Right cardiac atrium (tissue), 5 donors: ENCODE measurements around the gene SSRP1. TPM values are rescaled to one million over a fixed set of nuclear protein-coding genes. Genes with fewer than 3 reads are reported as not detected.
"Not testable (repeated sequence)": the region's sequence is repeated elsewhere in the genome, so short reads cannot be mapped to it uniquely, and the experiment has no call there.

Source experiments
- ATAC-seq, 2 donors: fragments of 200-7000 bp; cut with Tn5 transposase; one replicate each; pipeline versions ENCODE4 v1.8.0 to v1.9.1; 2020; ENCODE audit warnings: moderate library complexity in 2 of 2, mild to moderate bottlenecking in 1 of 2
- DNase-seq, 3 donors: peaks; one replicate each; pipeline ENCODE4 v3.0.0-alpha.2; 2020
- H3K27ac ChIP-seq: one replicate; pipeline ENCODE4 v1.5.1; 2013; ENCODE audit warnings: mild to moderate bottlenecking, low read length, control low read depth, moderate library complexity
- H3K27me3 ChIP-seq: one replicate; pipeline ENCODE4 v1.6.1; 2013; ENCODE audit not compliant: control insufficient read depth, insufficient read depth
- H3K4me1 ChIP-seq: one replicate; pipeline ENCODE4 v1.6.1; 2013; ENCODE audit warnings: low read length; ENCODE audit not compliant: control insufficient read depth, insufficient read depth
- H3K4me3 ChIP-seq: one replicate; pipeline ENCODE4 v1.5.1; 2013; ENCODE audit warnings: low read length, control low read depth
- H3K9me3 ChIP-seq: one replicate; pipeline ENCODE4 v1.6.1; 2013; ENCODE audit warnings: low read length; ENCODE audit not compliant: control insufficient read depth
- WGBS: extraction: QIAGEN DNeasy Blood & Tissue Kit; methylation state at CpG from one replicate; pipeline ENCODE4 v1.1.7; 2013; 5-methylcytosine and 5-hydroxymethylcytosine counted together
- intact Hi-C, 4 donors: fragments of 100-400 bp; cut with DNase I; formaldehyde crosslinking; loops; one replicate each; pipeline versions ENCODE4 v1.11.0 to v1.14.0; 2022 to 2023
- polyA plus RNA-seq: library from polyadenylated mRNA; stranded (reverse); fragments of 200-250 nt; gene quantifications from one replicate; pipeline ENCODE4 v1.2.3, GENCODE V29; 2013
- total RNA-seq, 4 donors: library from RNA; stranded (reverse); fragmentation: NEBNext Ultra II Directional; extraction: Animal tissue kit (Norgen Biotek cat#: 25700); gene quantifications; one replicate each; pipeline ENCODE4 v1.2.1, GENCODE V29; 2021
- donor health status: healthy with polysubstance abuse.
- donor health status: DM: no; HTN: yes; CAD: no.
- donor health status: DM: no; HTN: no; CAD: no.
- donor health status: DM: no; HTN: yes; CAD: no; lungs with severe emphysema.
- donor health status: DM: yes; HTN: yes; CAD: no.

The SSRP1 gene
- total and polyA plus RNA-seq, 5 donors = 35.0 to 46.6 (median 43.3) TPM

DNA sequence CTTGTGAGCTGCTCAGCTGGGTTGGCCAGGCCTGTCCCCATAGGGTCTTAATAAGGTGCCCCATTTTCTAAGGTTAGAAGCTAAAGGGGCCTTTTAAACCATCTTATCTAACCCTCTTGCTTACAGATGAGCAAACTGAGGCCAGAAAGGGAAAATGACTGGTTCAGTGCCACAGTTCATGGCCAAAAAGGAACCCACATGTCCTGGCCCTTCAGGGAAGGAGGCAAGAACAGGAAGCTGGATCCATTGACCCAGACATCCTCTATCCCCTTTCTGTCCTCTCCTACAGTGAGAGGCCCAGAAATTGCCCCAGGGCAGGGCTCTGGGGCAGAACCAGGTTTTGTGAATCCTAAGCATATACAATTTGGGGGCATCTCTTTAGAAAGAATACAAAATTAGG, 35.2 kb upstream of the SSRP1 start:
- no peak overlapping the region for H3K27ac ChIP-seq
- no peaks in the 10 kb centered on the region for H3K27me3 ChIP-seq
- DNase-seq (no peak), ATAC-seq (no peak)
- H3K4me3 ChIP-seq = no peak overlapping the region
- no peaks in the 10 kb centered on the region for H3K9me3 ChIP-seq
- no peaks in the 10 kb centered on the region for H3K4me1 ChIP-seq
- intact Hi-C loops = no loop called here

DNA sequence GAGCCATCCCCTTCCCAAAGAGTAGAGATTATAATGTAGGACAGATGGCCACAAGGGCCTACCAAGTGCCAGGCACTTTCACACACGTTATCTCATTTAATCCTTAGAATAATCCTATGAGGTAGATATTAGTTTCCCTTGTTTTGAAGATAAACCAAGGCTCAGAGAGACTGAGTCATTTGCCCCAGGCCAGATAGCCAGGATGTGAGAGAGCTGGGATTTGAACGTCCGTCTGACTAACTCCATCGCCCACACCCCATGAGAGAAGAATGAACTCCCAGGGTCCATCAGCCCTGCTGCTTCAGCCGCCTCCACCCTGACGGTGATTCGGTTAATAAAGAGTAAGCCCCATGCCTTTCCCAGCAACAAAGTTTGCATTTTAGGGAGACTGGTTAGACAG, 34.6 kb upstream of the SSRP1 start:
- H3K27me3 ChIP-seq = no peaks in the 10 kb centered on the region
- ATAC-seq (no peak), DNase-seq (no peak)
- H3K4me1 ChIP-seq = no peaks in the 10 kb centered on the region
- H3K4me3 ChIP-seq = no peak overlapping the region
- 85% methylated on average over 7 of the region's 7 CpGs for WGBS
- no peak overlapping the region for H3K27ac ChIP-seq
- intact Hi-C loops = no loop called here
- no peaks in the 10 kb centered on the region for H3K9me3 ChIP-seq

DNA sequence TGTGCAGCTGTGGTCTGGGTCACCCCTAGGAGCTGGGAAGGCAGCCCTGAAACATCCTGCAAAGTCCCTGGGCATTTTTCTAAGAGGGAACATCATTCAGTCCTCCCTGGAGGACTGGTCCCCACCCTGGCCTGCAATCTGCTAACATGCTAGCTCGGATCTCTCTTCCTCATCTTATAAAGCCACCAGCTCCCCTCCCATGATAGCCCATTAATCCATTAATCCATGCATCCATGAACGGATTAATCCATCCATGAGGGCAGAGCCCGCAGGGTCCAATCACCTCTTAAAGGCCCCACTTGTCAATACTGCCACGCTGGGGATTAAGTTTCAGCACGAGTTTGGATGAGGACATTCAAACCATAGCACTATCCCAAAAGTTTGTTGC, 33.1 kb upstream of the SSRP1 start:
- ATAC-seq = no peak
- Histone ChIP-seq H3K4me1 (no peaks in the 10 kb centered on the region), H3K27ac (no peak overlapping the region), H3K4me3 (no peak overlapping the region), H3K27me3 (no peaks in the 10 kb centered on the region), H3K9me3 (no peaks in the 10 kb centered on the region)
- DNase-seq = no peak
- intact Hi-C loops = no loop called here
- 78% methylated on average over 5 of the region's 5 CpGs for WGBS

DNA sequence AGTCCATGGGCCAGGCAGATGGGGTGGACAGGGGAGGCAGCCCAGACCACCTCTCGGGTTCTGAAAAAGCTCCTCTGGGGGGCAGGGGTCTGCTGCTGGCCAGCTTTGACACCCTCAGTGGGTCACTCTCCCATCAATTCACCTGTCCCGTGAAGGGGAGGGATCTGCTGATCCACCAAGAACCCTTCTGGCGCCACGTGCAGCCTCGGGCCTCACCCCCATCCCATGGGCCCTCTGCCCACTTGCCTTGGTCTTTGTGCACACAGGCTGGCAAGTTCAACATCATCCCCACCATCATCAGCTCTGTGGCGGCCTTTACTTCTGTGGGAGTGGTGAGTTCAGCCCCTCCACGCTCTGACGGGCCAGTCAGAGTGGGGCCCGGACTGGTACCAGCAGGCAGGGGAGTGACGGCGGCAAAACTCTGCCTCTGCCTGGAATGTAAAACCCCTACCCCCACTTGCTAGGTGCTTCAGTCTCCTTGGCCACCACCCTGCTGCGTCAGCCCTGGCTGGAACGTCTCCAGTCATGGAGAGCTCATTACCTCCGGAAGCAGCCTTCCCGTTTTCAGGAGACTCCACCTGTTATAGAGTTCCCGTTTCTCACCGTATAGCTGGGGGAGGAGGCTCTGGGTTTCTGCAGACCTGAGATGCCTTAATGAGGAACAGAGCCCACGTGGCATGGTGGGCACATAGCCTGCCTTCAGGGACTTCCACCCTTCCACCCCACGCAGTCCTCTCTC, 32.6 kb upstream of the SSRP1 start:
- Histone ChIP-seq H3K27me3 (no peaks in the 10 kb centered on the region), H3K4me1 (no peaks in the 10 kb centered on the region), H3K27ac (no peak overlapping the region), H3K9me3 (no peaks in the 10 kb centered on the region), H3K4me3 (no peak overlapping the region)
- intact Hi-C loops = no loop called here
- WGBS = 63% methylated on average over 19 of the region's 19 CpGs
- DNase-seq (no peak), ATAC-seq (no peak)

DNA sequence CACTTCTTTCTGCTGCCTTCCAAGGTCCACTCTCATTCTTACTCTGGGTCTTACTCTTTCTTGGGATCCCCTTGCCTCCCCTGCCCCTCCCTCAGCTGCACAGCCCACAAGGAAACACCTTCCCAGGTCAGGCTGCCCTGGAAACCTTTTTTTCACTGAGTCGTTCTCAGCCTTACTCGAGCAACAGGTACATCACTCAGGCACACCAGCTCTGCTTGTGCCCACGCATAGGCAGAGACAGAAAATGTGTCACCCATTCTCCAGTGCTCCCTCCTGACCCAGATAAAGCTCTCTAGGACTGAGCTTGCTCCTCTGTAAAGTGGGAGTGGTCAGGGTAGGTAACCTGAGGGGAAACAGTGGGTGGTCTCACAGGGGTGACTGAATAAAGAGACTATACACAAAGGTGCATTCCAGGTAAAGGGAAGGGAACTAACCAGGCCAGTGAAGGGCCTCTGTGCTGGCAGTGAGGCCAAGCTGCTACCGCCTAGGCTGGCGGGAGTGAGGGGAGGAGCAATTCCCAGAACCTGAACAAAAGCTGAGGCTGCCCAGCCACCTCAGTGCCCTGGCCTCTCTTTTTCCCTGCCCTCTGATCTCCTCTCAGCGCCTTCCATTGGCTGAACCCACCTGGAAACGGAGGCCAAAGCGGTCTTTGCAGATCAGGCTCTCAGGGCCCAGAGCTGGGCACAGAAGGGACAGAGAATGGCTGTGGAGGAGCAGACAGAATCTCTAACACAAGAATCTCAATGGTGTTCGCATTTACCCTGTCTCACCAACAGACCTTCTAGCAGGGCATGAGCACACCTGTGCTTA, 29.4 kb upstream of the SSRP1 start:
- Histone ChIP-seq H3K4me1 (no peaks in the 10 kb centered on the region), H3K27me3 (no peaks in the 10 kb centered on the region), H3K27ac (no peak overlapping the region), H3K4me3 (no peak overlapping the region), H3K9me3 (no peaks in the 10 kb centered on the region)
- 81% methylated on average over 9 of the region's 9 CpGs for WGBS
- ATAC-seq (no peak), DNase-seq (no peak)
- intact Hi-C loops = no loop called here

DNA sequence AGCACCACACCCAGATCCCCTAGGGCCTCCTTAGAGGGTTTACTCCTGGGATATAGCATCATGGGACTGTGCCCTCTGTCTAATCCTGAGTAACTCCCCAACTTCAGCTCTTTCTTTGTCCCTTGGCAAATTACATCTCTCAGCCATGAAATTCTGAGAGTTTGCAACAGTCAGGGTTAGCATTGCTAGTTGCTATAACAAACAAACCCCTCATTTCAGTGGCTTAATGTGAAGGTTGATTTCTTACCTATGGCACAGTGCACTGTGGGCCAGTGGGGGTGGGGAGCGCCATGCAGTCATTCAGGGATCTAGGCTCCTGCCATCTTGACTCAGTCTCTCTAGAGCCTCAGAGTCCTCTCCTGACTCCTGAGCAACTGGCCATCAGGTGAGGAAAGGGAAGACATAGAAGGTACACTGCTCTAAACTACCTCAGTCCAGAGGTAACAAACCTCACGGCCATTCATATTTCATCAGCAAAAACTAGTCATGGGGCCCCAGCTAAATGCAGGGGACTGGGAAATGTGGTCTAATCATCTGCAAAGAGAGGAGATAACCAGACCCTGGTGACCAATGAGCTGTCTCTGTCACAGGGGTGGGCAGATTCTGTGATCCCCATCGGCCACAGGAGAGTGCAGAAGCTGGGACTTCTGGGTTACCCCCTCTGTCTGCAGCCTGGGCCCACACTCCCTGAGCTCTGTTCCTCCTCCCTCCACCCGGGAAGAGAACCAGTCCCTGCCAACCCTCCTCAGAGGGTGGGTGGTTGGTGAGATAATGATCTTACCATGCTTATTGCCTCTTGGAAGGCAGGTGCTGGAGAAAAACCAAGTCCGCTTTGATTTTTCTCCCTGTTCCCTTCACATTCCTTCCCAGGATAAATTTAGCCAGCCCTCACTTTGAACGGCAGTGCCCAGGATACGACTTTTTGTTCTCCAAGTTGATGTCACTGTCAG, 27.7 kb upstream of the SSRP1 start:
- Histone ChIP-seq H3K4me3 (no peak overlapping the region), H3K4me1 (no peaks in the 10 kb centered on the region), H3K9me3 (no peaks in the 10 kb centered on the region), H3K27me3 (no peaks in the 10 kb centered on the region), H3K27ac (no peak overlapping the region)
- intact Hi-C loops = no loop called here
- no peak for DNase-seq
- WGBS = 57% methylated on average over 7 of the region's 7 CpGs
- ATAC-seq = no peak

DNA sequence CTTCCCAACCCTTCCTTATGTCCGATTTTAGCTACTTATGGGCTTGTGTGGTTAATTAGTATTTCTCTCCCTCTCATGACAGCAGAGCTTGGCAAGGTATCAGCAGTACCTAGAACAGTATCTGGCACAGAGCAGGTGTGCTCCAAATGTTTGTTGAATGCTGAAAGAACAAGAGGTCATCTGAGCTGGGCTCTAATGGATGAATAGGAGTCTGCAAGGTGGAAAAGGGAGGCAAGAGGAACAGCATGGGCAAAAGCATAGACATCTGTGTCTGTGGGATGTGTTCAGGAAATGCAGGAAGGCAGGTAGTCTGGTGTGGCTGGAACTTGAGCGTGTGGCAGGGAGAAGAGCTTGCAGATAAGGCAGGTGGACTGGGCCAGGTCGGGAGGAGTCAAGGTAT, 26.2 kb upstream of the SSRP1 start:
- intact Hi-C loops = no loop called here
- WGBS = 80% methylated on average over 3 of the region's 3 CpGs
- no peak overlapping the region for H3K4me3 ChIP-seq
- DNase-seq (no peak), ATAC-seq (no peak)
- H3K4me1 ChIP-seq = no peaks in the 10 kb centered on the region
- no peak overlapping the region for H3K27ac ChIP-seq
- no peaks in the 10 kb centered on the region for H3K27me3 ChIP-seq
- no peaks in the 10 kb centered on the region for H3K9me3 ChIP-seq

DNA sequence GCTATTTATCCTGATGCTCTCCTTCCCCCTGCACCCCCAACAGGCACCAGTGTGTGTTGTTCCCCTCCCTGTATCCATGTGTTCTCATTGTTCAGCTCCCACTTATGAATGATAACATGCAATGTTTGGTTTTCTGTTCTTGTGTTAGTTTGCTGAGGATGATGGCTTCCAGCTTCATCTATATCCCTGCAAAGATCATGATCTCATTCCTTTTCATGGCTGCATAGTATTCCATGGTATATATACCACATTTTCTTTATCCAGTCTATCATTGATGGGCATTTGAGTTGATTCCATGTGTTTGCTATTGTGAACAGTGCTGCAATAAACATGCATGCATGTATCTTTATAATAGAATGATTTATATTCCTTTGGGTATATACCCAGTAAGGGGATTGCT, 25.7 kb upstream of the SSRP1 start:
- H3K4me3 ChIP-seq, H3K4me1 ChIP-seq, H3K27ac ChIP-seq, ATAC-seq, intact Hi-C loops, DNase-seq, H3K9me3 ChIP-seq, H3K27me3 ChIP-seq: not testable (repeated sequence)

DNA sequence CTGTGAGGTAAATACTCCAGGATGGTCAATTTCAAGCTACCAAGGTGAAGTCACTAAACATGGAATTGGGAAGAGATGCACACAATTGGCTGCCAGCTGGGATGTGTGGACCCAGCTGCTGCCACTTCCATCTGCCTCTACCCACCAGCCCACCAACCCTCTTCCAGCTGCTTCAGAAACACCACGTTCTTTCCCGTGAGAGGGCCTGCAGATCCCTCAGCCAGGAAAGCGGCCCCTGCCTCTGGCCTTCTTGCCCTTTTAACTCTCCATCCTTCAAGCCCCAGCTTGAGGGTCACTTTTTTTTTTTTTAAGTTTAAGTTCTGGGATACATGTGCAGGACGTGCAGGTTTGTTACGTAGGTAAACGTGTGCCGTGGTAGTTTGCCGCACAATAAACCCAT, 25.3 kb upstream of the SSRP1 start:
- WGBS = 94% methylated on average over 8 of the region's 8 CpGs
- no peak overlapping the region for H3K27ac ChIP-seq
- H3K4me3 ChIP-seq = no peak overlapping the region
- H3K4me1 ChIP-seq = no peaks in the 10 kb centered on the region
- H3K9me3 ChIP-seq = no peaks in the 10 kb centered on the region
- ATAC-seq = no peak
- no peaks in the 10 kb centered on the region for H3K27me3 ChIP-seq
- DNase-seq = no peak
- intact Hi-C loops = no loop called here

DNA sequence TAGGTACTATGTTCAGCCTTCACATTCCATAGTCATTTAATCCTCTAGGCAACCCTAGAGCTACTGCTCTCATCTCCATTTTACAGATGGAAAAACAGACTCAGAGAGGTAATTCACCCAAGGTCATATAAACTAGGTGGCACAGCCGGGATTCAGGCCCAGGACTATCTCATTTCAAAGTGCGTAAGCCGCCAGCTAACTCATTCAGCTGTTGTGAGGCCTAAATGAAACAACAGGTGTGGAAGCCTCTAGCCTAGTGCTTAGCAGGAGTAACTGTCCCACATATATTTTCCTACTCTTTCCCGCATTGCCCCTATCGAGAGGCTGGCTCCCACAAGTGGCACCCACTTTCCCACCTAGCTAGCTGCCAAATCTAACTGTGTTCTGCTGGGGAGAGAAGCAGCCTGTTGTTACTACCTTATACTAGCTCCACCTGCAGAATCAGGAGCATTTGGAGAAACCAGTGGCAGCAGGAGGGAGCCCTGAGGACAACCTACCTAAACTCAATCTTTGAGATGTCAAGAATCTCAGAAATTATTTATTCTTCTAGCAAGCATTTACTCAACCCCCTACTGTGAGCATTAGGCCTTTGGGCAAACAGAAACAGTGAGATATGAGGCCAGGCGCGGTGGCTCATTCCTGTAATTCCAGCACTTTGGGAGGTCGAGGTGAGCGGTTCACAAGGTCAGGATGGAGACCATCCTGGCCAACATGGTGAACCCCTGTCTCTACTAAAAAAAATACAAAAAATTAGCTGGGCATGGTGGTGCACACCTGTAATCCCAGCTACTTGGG, 24.4 kb upstream of the SSRP1 start:
- H3K27me3 ChIP-seq = no peaks in the 10 kb centered on the region
- ATAC-seq = no peak
- no peaks in the 10 kb centered on the region for H3K4me1 ChIP-seq
- intact Hi-C loops = no loop called here
- H3K9me3 ChIP-seq = no peaks in the 10 kb centered on the region
- 88% methylated on average over 9 of the region's 9 CpGs for WGBS
- H3K27ac ChIP-seq = no peak overlapping the region
- no peak overlapping the region for H3K4me3 ChIP-seq
- no peak for DNase-seq
